NOMO-1 (cell line): ENCODE results near the gene IL3RA.
"Not testable (repeated sequence)": the region's sequence is repeated elsewhere in the genome, so short reads cannot be mapped to it uniquely, and the experiment has no call there.

Source experiments
- DNase-seq, 2 experiments: peaks; one replicate each; lab custom pipeline; 2025; ENCODE audit not compliant: unreplicated experiment in 2 of 2; lab: John Stamatoyannopoulos, UW

Gene IL3RA

GRCh38 chrX:1397001-1397400 is 60.4 kb downstream of the IL3RA start:
- no peak for DNase-seq

GRCh38 chrX:1397441-1398270 is 61.1 kb downstream of the IL3RA start:
- no peak for DNase-seq

- no peak for DNase-seq
These were observed 62.1 kb downstream of the IL3RA start for GRCh38 chrX:1398431-1399340.

- DNase-seq: no peak
These were observed 63.5 kb downstream of the IL3RA start for GRCh38 chrX:1400049-1400448.

GRCh38 chrX:1400742-1401471 is 64.3 kb downstream of the IL3RA start:
- DNase-seq: no peak

- no peak for DNase-seq
These were observed 65.2 kb downstream of the IL3RA start for GRCh38 chrX:1401611-1402430.

- no peak for DNase-seq
These were observed 66.6 kb downstream of the IL3RA start for GRCh38 chrX:1403228-1403627.

GRCh38 chrX:1403867-1404266 is 67.3 kb downstream of the IL3RA start:
- not testable (repeated sequence) for DNase-seq

GRCh38 chrX:1405769-1406168 is 69.2 kb downstream of the IL3RA start:
- not testable (repeated sequence) for DNase-seq

GRCh38 chrX:1407035-1407434 is 70.5 kb downstream of the IL3RA start:
- no peak for DNase-seq

- no peak for DNase-seq
These were observed 74.7 kb downstream of the IL3RA start for GRCh38 chrX:1411326-1411725.

GRCh38 chrX:1412551-1413161 is 76.1 kb downstream of the IL3RA start:
- DNase-seq: no peak

GRCh38 chrX:1416327-1416784 is 79.8 kb downstream of the IL3RA start:
- no peak for DNase-seq

GRCh38 chrX:1416965-1417760 is 80.6 kb downstream of the IL3RA start:
- DNase-seq: no peak

- no peak for DNase-seq
These were observed 81.6 kb downstream of the IL3RA start for GRCh38 chrX:1417921-1418771.

- DNase-seq: no peak
These were observed 82.4 kb downstream of the IL3RA start for GRCh38 chrX:1418901-1419544.

- DNase-seq: no peak
These were observed 83.2 kb downstream of the IL3RA start for GRCh38 chrX:1419545-1420355.
